Calu3 (cell line): ENCODE measurements around the gene ASF1B. TPM values are rescaled to one million over a fixed set of nuclear protein-coding genes. Genes with fewer than 3 reads are reported as not detected.

Experiments used
- BruUV-seq: library from RNA; stranded (reverse); fragments of 400-500 nt; replicated peaks from 2 replicates; lab custom pipeline; 2021; lab: Mats Ljungman, UMichigan
- CTCF ChIA-PET: fragments of 300-600 bp; sonication (Branson Sonifier 250); formaldehyde crosslinking; loops from one replicate; lab custom pipeline; 2022; ENCODE audit warnings: antibody characterized with exemption; lab: Charles Lee
- DNase-seq: peaks from one replicate; pipeline ENCODE4 v3.0.0; 2022
- H3K27ac Mint-ChIP-seq: one replicate; pipeline ENCODE4 v1.8.0; 2022; ENCODE audit warnings: mixed read lengths; ENCODE audit not compliant: unreplicated experiment
- H3K27me3 Mint-ChIP-seq: one replicate; pipeline ENCODE4 v1.8.0; 2022; ENCODE audit warnings: mixed read lengths; ENCODE audit not compliant: unreplicated experiment
- H3K36me3 Mint-ChIP-seq: one replicate; pipeline ENCODE4 v1.8.0; 2022; ENCODE audit warnings: mild to moderate bottlenecking, moderate library complexity, mixed read lengths; ENCODE audit not compliant: insufficient read depth, unreplicated experiment
- H3K4me1 Mint-ChIP-seq: one replicate; pipeline ENCODE4 v1.8.0; 2022; ENCODE audit warnings: mild to moderate bottlenecking, low read depth, mixed read lengths; ENCODE audit not compliant: unreplicated experiment
- H3K4me3 Mint-ChIP-seq: one replicate; pipeline ENCODE4 v1.8.0; 2022; ENCODE audit warnings: mild to moderate bottlenecking, low read depth, moderate library complexity, mixed read lengths; ENCODE audit not compliant: unreplicated experiment
- H3K9me3 Mint-ChIP-seq: one replicate; pipeline ENCODE4 v1.8.0; 2022; ENCODE audit warnings: low read depth, mixed read lengths; ENCODE audit not compliant: unreplicated experiment
- CTCF ChIP-seq: fragments of 200-600 bp; IDR thresholded peaks from one replicate; pipeline ENCODE4 v1.8.0; 2022; ENCODE audit warnings: antibody characterized with exemption; ENCODE audit not compliant: unreplicated experiment
- intact Hi-C: fragments of 100-400 bp; cut with micrococcal nuclease; formaldehyde crosslinking; loops from one replicate; pipeline ENCODE4 v1.10.0; 2022; ENCODE audit not compliant: unreplicated experiment
- total RNA-seq: library from RNA; stranded (reverse); gene quantifications from 2 replicates; pipeline ENCODE4 v1.2.3, GENCODE V29; 2022

The ASF1B gene
- total RNA-seq, 1 experiment from 2014 or later: 42.6 TPM

DNA sequence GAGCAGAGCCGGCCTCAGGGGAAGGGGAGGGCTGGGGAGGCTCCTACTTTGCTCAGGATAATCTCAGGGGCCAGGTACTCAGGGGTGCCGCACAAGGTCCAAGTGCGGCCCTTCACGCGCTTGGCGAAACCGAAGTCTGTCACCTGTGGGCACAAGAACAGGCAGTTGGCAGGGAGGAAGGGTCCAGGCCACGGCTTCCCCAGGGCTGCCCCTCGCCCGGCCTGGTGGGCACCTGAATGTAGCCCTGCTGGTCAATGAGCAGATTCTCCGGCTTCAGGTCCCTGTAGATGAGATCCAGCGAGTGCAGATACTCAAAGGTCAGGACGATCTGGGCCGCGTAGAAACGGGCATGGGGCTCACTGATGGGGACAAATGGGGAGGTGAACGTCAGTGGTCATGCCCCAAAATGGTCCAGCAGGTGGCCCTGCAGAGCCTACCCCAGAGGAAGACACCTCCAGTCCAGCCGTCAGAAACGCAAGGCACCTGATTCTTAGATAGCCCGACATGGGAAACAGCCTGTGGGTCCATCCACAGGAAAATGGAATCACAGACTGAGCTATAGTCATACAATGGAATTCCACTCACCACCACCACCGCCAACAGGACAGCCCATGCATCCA, 38.7 kb downstream of the ASF1B start:
- H3K36me3 Mint-ChIP-seq: peaks cover 10% of the 10 kb centered on the region
- CTCF ChIA-PET: no interaction called here

GRCh38 chr19:14096272-14096992, 40.0 kb downstream of the ASF1B start:
- no peaks in the 10 kb centered on the region for H3K27me3 Mint-ChIP-seq
- CTCF ChIA-PET: interaction anchor here (0.7 to 1.3 kb wide), 2 partner anchors 21 to 245 kb away, joined by 3 to 4 read pairs; partner anchors contain the start of gene PRKACA
- no TSS peak for BruUV-seq

More for the DNA sequence above, 38.7 kb downstream of the ASF1B start:
- no TSS peak for BruUV-seq
- H3K4me3 Mint-ChIP-seq: no peak overlapping the region
- H3K4me1 Mint-ChIP-seq: no peaks in the 10 kb centered on the region
- no peak overlapping the region for H3K27ac Mint-ChIP-seq
- H3K27me3 Mint-ChIP-seq: no peaks in the 10 kb centered on the region
- no peak for DNase-seq
- H3K9me3 Mint-ChIP-seq: no peaks in the 10 kb centered on the region
- TF ChIP-seq CTCF: no peak
- intact Hi-C loops: no loop called here

GRCh38 chr19:14094854-14095253, 41.5 kb downstream of the ASF1B start:
- DNase-seq: no peak
- H3K36me3 Mint-ChIP-seq: peaks cover 23% of the 10 kb centered on the region
- H3K27ac Mint-ChIP-seq: no peak overlapping the region
- no peak for TF ChIP-seq CTCF
- no TSS peak for BruUV-seq
- intact Hi-C loops: no loop called here
- no peaks in the 10 kb centered on the region for H3K27me3 Mint-ChIP-seq
- H3K4me1 Mint-ChIP-seq: no peaks in the 10 kb centered on the region
- H3K9me3 Mint-ChIP-seq: no peaks in the 10 kb centered on the region
- CTCF ChIA-PET: no interaction called here
- H3K4me3 Mint-ChIP-seq: no peak overlapping the region

More at GRCh38 chr19:14096272-14096992, 40.0 kb downstream of the ASF1B start:
- DNase-seq: no peak
- Mint-ChIP-seq H3K36me3 (peaks cover 11% of the 10 kb centered on the region), H3K27ac (no peak overlapping the region), H3K9me3 (no peaks in the 10 kb centered on the region), H3K4me1 (no peaks in the 10 kb centered on the region), H3K4me3 (no peak overlapping the region)
- TF ChIP-seq CTCF: no peak
- intact Hi-C loops: no loop called here

- H3K4me1 Mint-ChIP-seq: peaks cover 8% of the 10 kb centered on the region
- no peak for DNase-seq
- intact Hi-C loops: no loop called here
- no peak overlapping the region for H3K4me3 Mint-ChIP-seq
- no peak overlapping the region for H3K27ac Mint-ChIP-seq
- no peak for TF ChIP-seq CTCF
- no TSS peak for BruUV-seq
- H3K27me3 Mint-ChIP-seq: no peaks in the 10 kb centered on the region
- H3K9me3 Mint-ChIP-seq: no peaks in the 10 kb centered on the region
- CTCF ChIA-PET: no interaction called here
- peaks cover 30% of the 10 kb centered on the region for H3K36me3 Mint-ChIP-seq
Measured at GRCh38 chr19:14093117-14093823, 43.1 kb downstream of the ASF1B start.
